ENCODE results near the gene PSMG3.

GRCh38 chr7:1535100-1535458 is 34.8 kb downstream of the PSMG3 start:
- TF ChIP-seq POLR2AphosphoS5 (IDR thresholded peaks at IDR 0.05; ENCODE audit: low read depth, low read length), result no peak
- TF ChIP-seq, protein P1, sequence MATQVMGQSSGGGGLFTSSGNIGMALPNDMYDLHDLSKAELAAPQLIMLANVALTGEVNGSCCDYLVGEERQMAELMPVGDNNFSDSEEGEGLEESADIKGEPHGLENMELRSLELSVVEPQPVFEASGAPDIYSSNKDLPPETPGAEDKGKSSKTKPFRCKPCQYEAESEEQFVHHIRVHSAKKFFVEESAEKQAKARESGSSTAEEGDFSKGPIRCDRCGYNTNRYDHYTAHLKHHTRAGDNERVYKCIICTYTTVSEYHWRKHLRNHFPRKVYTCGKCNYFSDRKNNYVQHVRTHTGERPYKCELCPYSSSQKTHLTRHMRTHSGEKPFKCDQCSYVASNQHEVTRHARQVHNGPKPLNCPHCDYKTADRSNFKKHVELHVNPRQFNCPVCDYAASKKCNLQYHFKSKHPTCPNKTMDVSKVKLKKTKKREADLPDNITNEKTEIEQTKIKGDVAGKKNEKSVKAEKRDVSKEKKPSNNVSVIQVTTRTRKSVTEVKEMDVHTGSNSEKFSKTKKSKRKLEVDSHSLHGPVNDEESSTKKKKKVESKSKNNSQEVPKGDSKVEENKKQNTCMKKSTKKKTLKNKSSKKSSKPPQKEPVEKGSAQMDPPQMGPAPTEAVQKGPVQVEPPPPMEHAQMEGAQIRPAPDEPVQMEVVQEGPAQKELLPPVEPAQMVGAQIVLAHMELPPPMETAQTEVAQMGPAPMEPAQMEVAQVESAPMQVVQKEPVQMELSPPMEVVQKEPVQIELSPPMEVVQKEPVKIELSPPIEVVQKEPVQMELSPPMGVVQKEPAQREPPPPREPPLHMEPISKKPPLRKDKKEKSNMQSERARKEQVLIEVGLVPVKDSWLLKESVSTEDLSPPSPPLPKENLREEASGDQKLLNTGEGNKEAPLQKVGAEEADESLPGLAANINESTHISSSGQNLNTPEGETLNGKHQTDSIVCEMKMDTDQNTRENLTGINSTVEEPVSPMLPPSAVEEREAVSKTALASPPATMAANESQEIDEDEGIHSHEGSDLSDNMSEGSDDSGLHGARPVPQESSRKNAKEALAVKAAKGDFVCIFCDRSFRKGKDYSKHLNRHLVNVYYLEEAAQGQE (IDR thresholded peaks at IDR 0.05; ENCODE audit: insufficient read depth in 1 of 2, low read depth in 2 of 2, low read length in 2 of 2), result no peak
- TF ChIP-seq TAF1 (IDR thresholded peaks at IDR 0.05; ENCODE audit: borderline replicate concordance, insufficient read depth, low read length), result no peak
- no peak for TF ChIP-seq SIN3A (IDR thresholded peaks at IDR 0.05; ENCODE audit: borderline replicate concordance, insufficient read depth, low read length)
- TF ChIP-seq FOXP2 (optimal IDR thresholded peaks at IDR 0.05; ENCODE audit: borderline replicate concordance, extremely low read depth, extremely low read length, insufficient read depth), result no peak
